GM21447 (cell line): ENCODE data around the gene SLC7A7.
"Not testable (repeated sequence)": the region's sequence is repeated elsewhere in the genome, so short reads cannot be mapped to it uniquely, and the experiment has no call there.

Experiments
- ATAC-seq: cut with Tn5 transposase; IDR thresholded peaks from one replicate; pipeline ENCODE4 v1.9.1; 2021; ENCODE audit not compliant: unreplicated experiment

SLC7A7 gene

DNA sequence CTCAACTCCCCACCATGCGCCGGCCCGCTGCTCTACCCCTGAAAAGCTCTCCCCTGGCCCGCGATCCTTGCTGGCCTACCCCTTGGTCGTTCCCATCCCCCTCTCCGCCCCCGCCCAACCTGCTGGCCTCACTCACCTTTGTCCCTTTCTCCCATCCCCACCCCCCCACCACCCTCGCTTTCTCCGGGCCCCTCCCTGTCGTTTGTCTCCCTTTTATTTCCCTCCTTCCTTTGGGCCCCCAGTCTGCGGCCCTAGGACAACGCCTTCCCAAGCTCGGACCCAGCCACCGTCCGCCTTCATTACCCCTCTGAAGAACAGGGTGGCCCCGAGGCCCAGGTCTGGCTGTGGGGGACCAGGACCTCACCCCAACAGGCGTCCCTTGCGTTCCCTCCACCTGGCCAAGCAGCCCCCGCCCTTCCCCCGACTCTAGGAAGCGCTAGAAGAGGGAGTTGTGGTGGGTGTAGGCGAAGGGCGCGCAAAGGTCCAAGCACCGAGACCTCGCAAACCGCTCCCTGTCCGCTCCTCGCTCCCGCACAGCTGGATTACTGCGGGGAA, 6.9 kb upstream of the SLC7A7 start:
- ATAC-seq, result no peak

DNA sequence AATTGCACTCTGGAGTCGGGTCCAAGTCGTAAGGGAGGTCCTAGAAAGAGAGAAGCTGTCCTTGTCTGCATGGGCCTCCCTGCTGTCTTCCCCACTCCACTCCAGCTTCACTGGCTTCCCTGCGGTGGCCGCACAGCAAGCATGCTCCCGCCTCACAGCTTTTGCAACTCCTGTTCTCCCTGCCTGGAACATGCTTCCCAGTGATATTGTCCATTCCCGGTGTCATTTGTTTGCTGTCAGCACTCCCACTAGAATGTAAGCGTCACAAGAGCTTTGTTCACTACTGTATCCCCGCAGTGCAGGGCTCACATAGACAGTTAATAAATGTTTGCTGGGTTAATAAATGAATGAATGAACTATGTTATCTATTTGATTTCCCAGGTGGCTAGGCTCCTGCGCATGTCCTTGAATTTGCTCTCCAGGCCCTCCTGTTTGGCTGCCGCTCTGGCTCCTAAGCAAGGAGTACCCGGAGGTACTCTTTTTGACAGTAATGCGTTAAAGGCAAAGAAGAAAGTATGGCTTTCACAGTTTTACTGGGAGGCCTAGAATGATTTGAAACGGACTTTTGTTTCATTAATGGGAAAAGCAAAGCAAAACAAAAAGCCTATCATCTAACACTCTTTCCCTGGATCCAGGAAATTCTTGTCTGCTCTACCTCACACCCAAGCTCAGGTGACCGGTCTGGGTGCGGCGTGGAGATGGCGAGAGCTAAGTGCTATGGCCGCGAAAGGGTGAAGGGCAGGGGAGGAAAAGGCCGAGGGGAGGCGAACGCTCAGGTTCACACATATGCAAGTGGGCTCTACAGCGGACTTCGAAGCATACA, 6.2 kb upstream of the SLC7A7 start:
- no peak for ATAC-seq

DNA sequence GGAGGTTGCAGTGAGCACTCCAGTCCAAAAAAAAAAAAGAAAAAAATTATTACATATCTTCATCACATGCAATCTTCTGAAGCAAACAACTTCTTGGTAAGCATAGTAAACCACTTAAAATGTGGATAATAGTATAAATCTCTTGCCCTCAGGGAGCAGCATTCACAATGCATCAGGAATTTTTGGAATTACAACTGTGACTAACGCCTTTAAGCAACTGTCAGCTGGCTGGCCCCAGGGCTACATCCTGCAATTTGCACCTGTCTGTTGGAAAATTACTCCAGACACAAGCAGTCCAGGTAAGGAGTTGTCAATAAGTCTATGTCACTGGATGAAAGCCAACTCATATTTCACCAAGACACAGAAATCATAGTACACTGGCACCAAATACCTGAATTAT, 5.5 kb upstream of the SLC7A7 start:
- no peak for ATAC-seq

DNA sequence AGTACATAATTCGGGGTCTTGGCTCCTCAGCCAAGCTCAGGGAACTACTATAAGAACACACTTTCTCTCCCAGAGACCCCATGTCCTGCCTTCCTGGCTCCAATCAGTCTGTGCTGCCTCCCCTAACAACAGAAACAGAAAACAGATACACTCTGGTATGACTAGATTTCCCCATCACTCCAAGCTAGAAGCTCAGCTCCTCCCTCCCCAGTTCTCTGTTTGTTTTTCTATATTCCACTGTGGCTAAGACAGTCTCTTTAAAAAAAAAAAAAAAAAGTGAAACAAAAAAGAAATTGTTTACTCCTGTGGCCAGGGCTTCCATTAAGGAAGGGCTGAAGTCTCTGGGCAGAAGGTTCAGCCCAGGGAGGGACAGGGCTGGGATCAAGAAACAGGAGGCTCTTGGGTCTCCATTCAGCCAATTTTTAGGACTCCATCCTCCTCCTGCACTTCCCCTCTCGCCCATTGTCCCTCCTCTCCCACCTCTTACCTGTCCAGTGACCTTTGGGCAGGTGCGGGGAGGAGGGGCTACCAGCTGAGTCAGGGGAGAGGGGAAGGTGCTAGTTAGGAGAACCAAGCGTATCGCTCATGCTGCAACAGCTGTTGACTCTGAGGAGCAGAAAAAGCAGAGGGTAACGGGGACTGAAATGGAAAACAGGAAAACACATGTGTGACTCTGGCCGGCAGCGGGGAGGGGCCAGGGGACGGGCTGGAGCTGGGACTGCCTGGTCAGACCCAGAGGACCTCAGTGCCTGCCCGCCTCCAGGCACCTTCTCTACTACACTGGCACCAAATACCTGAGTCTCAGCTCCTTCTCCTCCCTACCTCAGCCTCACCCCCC, 4.1 kb upstream of the SLC7A7 start:
- peak; percentile 47 for ATAC-seq

DNA sequence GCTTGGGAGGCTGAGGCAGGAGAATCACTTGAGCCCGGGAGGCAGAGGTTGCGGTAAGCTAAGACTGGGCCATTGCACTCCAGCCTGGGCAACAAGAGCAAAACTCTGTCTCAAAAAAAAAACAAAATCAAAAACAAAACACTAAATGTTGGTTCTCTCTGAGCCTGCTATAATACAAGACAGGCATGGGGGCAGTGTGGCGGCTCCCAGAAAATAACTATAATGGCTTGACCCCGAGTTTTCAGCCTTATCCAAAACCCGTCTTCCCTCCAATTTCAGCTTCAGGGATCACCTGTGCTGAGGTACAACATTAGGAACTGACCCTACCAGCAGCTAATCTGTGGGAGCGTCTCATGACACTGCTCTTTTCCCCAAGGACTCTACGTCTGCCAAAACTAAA, 862 bp downstream of the SLC7A7 start:
- no peak for ATAC-seq

DNA sequence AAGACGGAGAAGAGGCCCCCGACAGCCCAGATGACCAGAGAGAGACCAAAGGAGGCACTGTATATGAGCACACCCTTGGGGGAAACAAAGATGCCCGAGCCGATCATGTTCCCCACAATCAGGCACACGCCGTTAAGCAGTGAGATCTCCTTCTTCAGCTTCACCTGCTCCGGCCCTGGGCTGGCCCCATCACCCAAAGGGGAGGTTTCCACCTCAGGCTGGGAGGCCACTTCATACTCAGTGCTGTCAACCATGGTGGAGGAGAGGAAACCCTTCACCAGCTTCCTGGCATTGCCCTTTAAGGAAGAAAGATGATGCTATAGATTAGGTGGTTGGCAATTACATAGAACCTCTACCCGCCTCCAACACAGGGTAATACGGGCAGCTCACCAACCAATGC, 2.1 kb downstream of the SLC7A7 start:
- ATAC-seq, result no peak

DNA sequence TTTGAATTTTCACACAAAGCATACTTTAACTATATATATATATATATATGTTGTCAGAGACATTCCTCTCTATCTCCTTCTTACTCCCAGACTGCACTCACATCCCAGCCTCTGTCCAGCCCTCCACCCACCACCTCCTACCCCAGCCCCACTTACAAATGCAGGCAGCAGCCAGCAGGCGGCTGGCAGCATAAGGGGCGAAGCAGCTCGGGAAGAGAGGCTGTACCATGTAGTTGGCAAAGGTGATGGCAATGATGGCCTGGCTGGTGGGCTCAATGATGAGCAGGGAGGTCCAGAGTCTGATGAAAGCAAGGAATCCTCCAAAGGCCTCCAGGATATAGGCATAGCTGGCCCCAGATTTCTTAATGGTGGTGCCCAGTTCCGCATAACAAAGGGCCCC, 2.5 kb downstream of the SLC7A7 start:
- no peak for ATAC-seq

DNA sequence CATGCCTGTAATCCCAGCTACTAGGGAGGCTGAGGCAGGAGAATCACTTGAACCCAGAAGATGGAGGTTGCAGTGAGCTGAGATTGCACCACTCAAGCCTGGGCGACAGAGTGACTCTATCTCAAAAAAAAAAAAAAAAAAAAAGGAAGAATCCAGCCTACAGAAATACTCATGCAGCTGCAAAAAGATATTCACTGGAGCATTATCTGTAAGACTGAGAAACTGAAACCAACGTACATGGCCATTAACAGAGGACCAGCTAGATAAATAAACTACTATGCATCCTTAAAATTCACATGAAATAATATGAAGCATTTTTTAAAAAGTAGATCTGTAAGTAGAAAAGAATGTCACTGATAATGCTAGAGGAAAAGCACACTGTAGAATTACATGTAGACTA, 3.5 kb downstream of the SLC7A7 start:
- ATAC-seq, result no peak

DNA sequence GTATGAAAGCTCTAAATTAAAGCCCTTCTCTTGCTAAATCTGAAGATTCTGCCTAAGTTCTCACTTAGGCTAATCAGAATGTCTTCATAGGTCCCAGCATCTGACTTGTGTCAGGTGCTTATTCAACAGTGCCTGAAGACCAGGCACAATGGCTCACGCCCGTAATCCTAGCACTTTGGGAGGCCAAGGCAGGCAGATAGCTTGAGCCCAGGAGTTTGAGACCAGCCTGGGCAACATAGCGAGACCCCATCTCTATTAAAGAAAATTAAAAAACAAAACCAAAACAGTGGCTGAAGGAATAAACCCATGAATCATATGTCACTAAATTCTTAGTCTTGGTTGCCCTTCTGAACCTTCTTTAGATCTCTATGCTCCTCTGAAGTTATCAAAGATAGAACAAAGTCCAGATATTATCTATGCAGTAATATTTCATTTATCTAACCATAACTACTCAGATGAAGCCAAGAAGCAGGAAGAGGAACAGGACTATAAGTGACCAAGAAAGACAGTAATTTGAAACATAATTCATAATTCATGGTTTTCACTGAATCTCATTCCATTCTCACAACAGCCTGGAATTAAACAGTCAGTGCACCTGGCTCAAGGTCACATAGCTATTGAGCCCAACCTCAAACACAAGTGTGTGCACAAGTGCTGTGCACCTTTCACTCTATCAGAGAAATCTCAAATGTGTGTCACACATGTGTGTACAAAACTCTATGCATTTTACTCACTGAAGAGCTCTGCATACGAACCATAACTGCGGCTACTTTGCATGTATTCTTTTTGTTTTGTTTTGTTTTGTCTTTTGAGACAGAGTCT, 6.6 kb downstream of the SLC7A7 start:
- ATAC-seq, result no peak

DNA sequence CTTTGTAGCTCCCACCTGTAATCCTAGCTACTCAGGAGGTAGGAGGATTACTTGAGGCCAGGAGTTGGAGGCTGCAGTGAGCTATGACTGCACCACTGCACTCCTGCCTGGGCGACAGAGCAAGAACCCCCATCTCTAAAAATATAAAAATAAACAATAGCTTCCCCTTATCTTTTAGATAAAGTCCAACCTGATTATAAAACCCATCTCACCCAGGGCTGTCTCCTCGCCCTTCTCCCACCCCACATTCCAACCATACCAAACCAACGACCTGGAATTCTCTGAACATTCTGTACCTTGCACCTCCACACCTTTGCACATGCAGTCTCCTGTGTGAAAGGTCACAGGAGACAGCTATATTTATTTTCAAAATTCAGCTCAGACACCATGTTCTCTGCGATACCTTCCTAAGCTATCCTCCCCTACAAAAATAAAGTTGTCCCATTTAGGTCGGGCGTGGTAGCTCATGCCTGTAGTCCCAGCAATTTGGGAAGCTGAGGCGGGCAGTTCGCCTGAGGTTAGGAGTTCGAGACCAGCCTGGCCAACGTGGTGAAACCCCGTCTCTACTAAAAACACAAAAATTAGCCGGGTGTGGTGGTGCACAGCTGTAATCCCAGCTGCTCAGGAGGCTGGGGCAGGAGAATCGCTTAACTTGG, 7.7 kb downstream of the SLC7A7 start:
- no peak for ATAC-seq

DNA sequence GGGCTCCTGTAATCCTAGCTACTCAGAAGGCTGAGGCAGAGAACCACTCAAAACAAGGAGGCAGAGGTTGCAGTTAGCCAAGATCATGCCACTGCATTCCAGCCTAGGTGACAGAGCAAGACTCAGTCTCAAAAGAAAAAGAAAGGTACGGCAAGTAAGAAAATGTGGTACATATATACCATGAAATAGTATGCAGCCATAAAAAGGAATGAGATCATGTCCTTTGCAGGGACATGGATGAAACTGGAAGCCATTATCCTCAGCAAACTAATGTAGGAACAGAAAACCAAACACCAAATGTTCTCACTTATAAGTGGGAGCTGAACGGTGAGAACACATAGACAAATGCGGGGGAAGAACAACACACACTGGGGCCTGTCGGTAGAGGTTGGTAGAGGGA, 10.0 kb downstream of the SLC7A7 start:
- ATAC-seq, result not testable (repeated sequence)

DNA sequence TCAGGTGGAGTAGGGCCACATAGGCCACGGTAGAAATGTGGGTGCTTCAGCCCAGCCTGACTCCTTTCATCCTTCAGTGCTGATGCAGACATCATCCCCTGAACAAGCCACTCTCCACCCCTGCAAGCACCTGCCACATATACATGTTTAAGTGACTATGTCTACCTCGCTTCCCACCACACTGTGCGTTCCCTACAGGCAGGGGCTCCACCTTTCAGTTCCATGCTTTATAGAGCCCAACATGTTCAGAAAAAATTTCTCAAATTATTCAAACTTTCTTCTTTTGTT, 11.6 kb downstream of the SLC7A7 start:
- ATAC-seq, result peak; percentile 35

DNA sequence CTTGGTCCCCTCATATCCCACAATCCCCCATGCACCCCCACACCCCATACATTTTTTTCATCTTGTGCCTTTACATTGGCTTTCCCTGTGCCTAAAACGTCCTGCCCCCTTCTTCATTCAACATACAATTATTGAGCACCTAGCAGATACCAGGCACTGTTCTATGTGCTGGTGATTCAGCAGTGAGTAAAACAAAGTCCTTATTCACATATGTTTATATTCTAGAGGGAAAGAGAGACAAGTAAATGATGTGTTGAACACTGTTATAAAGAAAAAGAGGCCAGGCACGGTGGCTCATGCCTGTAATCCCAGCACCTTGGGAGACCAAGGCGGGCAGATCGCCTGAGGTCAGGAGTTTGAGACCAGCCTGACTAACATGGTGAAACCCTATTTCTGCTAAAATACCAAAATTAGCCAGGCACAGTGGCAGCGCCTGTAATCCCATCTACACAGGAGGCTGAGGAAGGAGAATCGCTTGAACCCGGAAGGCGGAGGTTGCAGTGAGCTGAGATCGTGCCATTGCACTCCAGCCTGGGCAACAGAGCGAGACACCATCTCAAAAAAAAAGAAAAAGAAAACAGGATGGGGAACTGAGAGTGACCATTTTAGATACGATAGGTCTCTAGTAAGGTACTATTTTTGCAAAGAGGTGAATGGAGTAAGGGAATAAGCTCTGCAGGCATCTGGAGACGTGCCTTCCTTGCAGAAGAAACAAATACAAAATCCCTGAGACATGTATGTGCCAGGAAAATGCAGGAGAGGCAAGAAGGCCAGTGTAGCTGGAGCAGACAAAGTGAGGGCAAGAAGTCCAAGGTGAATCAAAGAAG, 12.2 kb downstream of the SLC7A7 start:
- ATAC-seq, result peak; percentile 37

DNA sequence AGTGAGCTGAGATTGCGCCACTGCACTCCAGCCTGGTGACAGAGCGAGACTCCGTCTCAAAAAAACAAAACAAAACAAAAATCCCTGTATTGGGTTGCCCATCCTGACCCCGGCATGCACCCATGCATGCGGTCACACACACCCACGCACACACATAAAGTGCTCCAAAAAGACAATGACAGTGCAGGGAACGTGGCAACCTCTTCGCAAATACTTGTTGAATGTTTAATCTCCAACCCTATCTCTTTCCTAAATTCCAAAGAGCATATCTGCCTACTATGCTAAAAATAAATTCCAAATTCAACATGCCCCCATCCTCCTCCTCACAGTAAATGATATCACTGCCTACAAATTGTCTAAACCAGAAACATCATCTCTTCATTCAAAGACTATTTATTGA, 13.5 kb downstream of the SLC7A7 start:
- no peak for ATAC-seq

DNA sequence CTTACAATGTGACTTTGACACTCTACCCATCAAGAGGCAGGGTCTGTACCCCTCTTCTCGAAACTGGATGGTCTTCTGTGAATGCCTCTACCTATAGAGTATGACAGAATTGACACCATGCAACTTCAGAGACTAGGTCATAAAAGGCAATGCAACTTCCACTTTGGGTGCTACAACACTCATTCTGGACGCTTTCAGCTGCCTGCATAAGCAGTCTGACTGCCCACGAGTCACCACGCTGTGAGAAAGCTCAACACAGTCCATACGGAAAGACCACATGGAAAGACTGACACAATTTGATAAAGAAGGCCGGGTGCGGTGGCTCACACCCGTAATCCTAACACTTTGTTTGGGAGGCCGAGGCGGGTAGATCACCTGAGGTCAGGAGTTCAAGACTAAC, 14.9 kb downstream of the SLC7A7 start:
- ATAC-seq, result no peak

DNA sequence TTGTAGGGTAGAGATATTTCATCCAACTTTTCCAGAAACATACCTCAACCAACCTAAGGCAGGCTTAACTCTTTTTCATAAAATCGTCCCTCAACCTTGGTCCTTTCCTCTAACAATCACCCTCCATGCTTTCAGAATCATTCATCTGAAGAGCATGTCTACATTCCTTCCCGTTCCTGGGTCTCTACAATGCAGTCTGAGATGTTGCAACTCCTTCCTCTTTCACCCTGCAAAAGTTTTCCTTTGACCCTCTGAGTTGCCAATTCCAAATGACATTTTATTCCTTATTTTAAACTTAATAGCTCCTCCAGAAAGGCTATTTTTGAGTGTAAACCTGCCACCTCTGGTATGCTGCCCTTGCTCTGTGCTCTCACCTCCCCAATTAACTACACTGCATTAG, 16.7 kb downstream of the SLC7A7 start:
- ATAC-seq, result no peak

DNA sequence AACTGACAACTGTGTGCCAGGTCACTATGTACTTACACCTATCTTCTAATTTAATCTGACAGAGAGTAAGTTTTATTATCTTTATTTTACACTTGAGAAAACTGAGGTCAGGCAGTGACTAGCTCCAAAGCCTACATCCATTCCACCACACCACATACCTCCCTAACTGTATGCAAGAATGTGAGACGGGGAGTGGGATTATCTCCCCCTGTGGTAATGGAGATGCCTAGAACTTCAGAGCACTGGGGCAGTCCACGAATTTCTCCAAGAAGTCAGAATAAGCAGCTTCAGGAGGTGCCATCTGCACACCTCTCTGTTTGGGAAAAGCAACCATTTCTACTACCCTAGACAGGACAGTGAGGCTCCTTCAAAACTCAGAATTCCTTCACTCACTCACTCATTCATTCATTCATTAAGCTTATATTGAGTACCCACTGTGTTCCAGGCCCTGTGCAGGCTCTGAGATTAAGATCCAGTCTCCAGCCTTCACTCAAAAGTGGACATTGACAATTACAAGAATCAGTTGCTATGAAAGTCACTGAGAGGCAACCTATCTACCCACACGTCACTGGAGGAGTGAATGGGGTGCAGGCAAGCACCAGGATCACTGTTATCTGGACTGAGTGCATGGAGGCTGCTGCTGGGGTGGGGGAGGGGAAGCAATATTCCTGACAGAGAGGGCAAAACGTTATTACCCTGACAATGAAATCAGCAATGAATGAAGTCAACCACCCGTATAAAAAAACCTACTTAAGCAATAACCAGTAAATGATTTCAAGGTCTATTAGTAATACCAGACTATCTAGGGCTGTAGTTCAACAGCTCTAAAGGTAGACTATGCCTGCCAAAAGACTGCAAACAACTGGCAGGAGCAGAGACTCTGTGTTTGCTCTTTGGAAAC, 18.0 kb downstream of the SLC7A7 start:
- ATAC-seq, result no peak

DNA sequence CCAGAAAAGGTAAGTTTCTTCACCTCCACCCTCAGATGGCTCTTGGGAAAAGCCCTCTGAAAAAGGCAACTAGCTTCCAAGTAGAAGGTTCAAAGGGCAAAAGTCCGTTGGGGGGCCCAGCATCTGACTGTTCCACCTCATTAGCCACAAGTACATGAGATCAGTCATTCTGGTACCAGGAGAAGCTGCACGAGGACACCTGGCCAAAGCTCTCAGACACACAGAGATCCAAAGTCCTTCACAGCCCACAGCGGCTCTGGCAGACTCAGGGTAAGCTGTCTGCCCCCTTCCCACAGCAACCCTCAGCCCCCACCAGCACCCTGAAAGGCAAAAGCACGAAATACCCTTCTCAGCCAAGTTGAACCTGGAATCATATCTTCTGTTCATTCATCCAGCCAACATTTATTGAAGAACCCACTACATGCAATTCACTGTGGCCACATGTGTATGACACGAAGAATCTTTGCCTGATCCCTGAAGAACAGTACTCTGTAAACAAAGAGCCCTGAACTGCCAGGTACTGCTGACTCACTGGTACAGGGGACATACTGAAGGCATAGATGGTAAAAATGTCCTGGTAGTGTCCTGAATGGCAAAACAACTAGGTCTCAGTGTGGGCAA, 19.0 kb downstream of the SLC7A7 start:
- peak; percentile 49 for ATAC-seq

DNA sequence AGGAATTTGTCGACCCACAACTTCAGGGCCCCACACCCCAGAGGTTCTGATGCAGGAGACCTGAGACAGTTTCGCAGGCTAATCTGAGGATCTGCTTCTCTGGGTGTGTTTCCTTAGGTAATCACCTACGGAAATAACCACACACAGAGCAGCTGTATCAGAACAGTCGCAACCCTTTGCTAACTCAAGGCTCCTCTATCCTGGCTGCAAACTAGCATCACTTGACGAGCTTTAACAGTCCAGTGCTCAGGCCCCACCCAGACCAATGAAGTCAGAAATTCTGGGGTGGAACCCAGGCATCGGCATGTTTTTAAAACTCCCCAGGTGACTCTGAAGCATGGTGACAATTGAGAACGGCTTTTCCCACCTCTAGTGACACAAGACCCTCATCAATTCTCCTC, 20.7 kb downstream of the SLC7A7 start:
- ATAC-seq, result peak; percentile 57
